NCI-H2107 treated with DMSO at 0.1 percent for 48 hours (cell line): ENCODE measurements around the gene CTIF.

Experiments
- DNase-seq: peaks from one replicate; lab custom pipeline; 2025; ENCODE audit not compliant: unreplicated experiment; lab: John Stamatoyannopoulos, UW

Gene CTIF

DNA sequence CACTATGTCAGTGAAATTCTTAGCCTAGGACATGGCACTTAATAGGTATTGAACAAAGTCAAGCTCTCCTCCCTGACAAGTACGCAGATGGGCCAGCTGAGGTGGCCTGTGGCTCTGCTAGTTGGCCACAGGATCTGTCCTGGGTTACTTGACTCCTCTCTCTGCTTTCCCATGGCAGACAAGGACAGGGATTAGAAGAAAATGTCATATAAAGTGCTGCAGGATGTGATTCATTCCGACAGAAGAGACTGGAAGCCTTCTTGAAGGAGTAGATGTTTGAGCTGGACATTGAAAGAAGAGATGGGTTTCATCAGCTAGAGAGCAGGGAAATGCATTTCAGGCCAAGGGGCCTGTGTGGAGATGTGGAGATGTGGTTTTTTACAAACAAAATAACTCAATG is 365.3 kb downstream of the CTIF start:
- no peak for DNase-seq

DNA sequence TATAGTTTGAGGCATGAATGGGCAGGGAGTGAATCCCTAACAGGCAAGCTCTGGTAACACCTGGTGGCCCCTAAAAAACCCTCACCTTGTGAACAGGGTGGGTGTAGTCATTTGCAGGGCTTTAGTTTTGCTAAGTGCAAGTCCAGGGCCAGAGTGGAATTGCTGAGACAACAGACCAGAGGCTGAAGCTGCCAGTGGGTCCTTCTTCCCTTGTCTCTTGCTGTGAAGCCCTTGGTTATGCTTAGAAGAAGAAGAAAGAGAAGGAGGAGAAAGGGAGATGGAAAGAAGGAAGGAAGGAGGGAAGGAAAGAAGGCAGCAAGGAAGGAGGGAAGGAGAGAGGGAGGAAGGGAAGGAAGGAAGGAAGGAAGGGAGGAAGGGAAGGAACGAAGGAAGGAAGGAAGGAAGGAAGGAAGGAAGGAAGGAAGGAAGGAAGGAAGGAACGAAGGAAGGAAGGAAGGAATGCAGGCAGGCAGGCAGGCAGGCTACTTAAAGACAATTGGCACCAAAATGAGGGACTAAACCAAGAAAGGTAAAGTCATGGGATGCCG is 366.1 kb downstream of the CTIF start:
- no peak for DNase-seq

DNA sequence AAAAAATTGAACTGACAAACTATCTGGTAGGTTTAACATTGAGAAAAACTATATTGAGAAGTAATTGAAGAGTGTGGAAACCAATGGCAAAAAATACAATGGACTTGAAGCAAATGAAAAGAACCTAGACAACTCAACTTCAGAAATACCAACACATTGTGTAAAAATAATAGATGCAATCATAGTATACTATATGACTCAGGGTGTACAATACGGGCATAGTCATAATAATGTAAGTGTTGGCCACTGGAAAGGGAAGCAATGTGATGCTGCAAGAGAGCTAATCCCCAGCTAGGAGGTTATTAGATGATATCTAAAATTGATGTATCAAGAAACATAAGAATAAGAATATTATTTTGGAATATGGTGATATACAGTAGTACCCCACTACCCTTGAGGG is 366.7 kb downstream of the CTIF start:
- no peak for DNase-seq

DNA sequence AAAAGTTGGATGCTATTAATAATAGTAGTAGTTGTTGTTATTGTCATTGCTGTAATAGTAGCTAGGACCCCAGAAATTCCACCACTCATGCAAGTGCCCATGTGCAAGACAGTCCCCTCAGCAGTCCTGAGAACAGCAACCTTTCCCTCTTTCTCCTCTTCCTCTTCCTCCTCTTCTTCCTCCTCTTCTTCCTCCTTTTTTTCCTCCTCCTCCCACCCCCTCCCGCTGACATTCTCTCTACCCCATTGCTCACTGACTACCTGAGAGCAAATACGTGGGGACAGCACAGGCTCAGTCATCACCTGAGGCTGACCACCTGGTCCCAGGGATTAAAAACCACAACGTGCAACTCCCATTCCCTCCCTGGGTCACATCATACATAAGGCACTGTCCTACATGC is 370.1 kb downstream of the CTIF start:
- DNase-seq = no peak

DNA sequence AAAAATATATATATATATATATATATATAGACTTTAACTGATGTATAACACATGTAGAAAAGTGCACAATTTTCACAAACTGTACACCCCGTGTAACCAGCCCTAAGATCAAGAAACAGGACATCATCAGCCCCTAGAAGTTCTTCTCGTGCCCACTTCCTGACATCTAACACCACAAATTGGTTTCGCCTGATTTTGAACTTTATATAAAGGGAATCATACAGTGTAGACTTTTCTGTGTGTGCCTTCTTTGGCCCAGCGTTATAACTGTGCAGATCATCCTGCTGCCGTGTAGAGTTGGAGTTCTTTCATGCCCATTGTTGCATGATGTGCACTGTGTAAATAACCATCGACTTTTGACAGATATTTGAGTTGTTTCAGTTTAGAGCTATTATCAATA is 370.9 kb downstream of the CTIF start:
- no peak for DNase-seq

DNA sequence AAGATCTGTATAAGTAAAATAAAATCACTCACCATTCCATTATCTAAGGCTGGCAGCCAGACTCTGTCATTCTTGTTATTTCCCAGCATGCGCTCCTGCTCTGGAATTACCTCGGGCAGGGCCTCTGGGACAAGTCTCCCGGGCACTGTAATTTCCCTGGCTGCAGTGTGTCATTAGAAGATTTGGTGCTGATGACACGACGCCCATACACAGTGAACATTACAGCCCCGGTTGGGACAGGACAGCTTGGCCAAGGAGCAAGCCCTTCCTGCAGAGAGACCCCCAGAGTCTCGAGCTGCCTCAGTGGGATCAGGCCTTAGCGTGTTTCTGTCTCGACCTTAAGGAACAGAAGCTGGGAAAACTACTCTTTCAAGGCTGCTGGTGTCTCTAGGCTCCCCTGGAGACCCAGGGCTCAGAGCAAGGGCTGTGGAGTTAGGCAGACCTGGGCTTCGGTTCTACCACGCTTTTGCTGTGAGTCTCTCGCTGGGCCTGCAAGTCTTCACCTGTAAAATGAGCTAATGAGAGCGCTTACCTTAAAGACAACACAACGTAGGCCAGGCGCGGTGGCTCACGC is 372.2 kb downstream of the CTIF start:
- DNase-seq = no peak
